ENCODE data around the gene UNC13D.
"Not testable (repeated sequence)": the region's sequence is repeated elsewhere in the genome, so short reads cannot be mapped to it uniquely, and the experiment has no call there.

The UNC13D gene

DNA sequence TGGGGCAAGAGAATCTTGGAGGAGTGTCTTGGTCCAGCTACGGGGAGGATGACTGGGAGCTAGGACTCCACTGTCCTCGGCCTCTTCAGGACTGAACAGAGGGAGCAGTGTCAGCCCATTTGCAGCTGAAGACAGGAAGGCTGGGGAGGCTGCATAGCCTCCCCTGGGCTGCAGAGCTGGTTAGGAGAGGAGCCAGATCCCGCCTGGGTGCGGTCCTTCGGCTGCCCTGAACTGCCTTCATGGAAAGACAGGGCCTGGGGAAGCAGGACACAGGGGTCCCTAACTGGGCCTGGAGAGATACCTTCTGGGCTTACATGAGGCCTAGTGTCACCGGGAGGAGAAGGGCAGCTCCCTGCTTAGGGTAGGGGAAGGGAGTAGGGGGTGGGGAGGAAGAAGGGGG lies 26.6 kb downstream of the UNC13D start:
- H3K4me3 Mint-ChIP-seq, result no peak overlapping the region
- ATAC-seq (ENCODE audit: low read depth) (no peak), DNase-seq (ENCODE audit: low spot score in 2 of 2) (no peak)
- H3K27me3 Mint-ChIP-seq, result no peaks in the 10 kb centered on the region
- peaks cover 7% of the 10 kb centered on the region for H3K4me1 Mint-ChIP-seq
- H3K36me3 Mint-ChIP-seq, result peaks cover 16% of the 10 kb centered on the region
- no peaks in the 10 kb centered on the region for H3K9me3 Mint-ChIP-seq
- no peak overlapping the region for H3K27ac Mint-ChIP-seq

DNA sequence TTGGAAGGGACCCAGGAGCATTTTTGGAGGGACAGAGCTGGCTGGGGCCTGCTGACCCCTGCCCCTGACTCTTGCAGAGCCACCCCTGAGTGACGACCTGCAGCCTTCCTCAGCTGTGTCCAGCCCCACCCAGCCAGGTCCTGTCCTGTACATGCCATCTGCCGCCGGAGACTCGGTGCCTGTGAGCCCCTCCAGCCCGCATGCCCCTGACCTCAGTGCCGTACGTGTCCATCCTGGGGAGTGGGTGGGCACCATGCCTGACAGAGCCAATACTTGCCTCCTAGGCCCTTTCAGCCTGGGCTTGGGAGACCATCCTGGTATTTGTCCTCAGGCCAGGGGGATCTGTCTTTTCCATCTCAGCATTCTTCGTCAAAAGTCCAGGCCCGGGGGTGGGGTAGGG lies 27.5 kb downstream of the UNC13D start:
- Mint-ChIP-seq H3K27me3 (no peaks in the 10 kb centered on the region), H3K4me3 (no peak overlapping the region), H3K4me1 (peaks cover 2% of the 10 kb centered on the region), H3K36me3 (peaks cover 17% of the 10 kb centered on the region), H3K27ac (no peak overlapping the region), H3K9me3 (no peaks in the 10 kb centered on the region)
- no peak for DNase-seq (ENCODE audit: low spot score in 2 of 2)
- no peak for ATAC-seq (ENCODE audit: low read depth)

DNA sequence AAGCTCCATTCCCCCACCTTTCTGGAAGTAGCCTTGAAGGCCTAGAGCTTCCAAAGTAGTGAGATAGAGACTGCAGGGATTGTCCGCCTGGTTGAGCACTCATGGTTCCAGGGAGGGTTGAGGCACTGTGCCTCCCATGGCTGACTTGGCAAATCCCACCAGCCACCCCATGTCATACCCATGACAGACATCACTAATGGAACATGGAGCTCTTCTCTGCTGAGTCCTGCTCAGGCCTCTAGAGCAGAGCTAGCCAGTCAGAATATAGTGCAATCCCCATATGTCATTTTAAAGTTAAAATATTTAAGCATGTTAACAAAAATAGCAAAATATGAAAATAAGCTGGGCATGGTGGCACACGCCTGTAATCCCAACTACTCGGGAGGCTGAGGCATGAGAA lies 28.8 kb downstream of the UNC13D start:
- Mint-ChIP-seq H3K9me3 (no peaks in the 10 kb centered on the region), H3K4me3 (no peak overlapping the region), H3K4me1 (no peaks in the 10 kb centered on the region), H3K27me3 (no peaks in the 10 kb centered on the region), H3K36me3 (peaks cover 17% of the 10 kb centered on the region), H3K27ac (no peak overlapping the region)
- no peak for DNase-seq (ENCODE audit: low spot score in 2 of 2)
- no peak for ATAC-seq (ENCODE audit: low read depth)

DNA sequence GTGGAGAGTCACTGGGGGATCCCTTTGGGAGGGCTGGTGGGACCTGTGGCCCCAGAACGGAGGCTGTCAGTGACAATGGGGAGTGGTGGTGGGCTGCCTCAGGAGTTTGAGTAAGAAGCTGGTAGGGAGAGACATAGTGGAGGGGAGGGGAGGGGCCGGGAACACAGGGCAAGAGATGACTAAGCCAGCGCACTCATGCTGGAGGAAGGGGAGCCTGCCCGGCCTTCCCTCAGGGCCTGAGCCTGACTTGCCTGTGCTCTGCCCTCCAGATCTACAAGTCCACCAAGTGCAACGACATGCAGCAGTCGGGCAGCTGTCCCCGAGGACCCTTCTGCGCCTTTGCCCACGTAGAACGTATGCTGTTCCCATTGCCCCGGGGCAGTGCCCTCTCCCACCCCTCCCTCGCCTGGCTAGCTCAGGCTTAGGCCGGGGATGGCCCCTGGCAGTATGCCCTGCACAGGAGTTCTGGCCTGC lies 29.3 kb downstream of the UNC13D start:
- no peak for DNase-seq (ENCODE audit: low spot score in 2 of 2)
- peaks cover 17% of the 10 kb centered on the region for H3K36me3 Mint-ChIP-seq
- ATAC-seq (ENCODE audit: low read depth), result no peak
- no peak overlapping the region for H3K4me3 Mint-ChIP-seq
- no peaks in the 10 kb centered on the region for H3K27me3 Mint-ChIP-seq
- no peak overlapping the region for H3K27ac Mint-ChIP-seq
- no peaks in the 10 kb centered on the region for H3K4me1 Mint-ChIP-seq
- no peaks in the 10 kb centered on the region for H3K9me3 Mint-ChIP-seq

DNA sequence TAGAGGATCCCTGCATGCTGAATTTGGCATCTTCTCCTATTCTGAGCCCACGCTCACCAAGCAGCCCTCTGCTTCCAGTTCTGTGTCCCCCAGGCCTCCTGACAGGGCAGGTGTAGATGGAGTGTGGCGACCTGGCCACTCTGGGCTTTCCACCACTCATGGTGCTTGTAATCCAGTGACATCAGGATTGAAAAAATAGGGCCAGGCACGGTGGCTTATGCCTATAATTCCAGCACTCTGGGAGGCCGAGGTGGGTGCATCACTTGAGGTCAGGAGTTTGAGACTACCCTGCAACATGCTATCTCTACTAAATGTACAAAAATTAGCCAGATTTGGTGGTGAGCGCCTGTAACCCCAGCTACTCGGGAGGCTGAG lies 30.2 kb downstream of the UNC13D start:
- H3K27ac Mint-ChIP-seq, result no peak overlapping the region
- peaks cover 13% of the 10 kb centered on the region for H3K36me3 Mint-ChIP-seq
- no peaks in the 10 kb centered on the region for H3K9me3 Mint-ChIP-seq
- no peak overlapping the region for H3K4me3 Mint-ChIP-seq
- H3K27me3 Mint-ChIP-seq, result no peaks in the 10 kb centered on the region
- H3K4me1 Mint-ChIP-seq, result peaks cover 2% of the 10 kb centered on the region
- ATAC-seq (ENCODE audit: low read depth) (no peak), DNase-seq (ENCODE audit: low spot score in 2 of 2) (no peak)

DNA sequence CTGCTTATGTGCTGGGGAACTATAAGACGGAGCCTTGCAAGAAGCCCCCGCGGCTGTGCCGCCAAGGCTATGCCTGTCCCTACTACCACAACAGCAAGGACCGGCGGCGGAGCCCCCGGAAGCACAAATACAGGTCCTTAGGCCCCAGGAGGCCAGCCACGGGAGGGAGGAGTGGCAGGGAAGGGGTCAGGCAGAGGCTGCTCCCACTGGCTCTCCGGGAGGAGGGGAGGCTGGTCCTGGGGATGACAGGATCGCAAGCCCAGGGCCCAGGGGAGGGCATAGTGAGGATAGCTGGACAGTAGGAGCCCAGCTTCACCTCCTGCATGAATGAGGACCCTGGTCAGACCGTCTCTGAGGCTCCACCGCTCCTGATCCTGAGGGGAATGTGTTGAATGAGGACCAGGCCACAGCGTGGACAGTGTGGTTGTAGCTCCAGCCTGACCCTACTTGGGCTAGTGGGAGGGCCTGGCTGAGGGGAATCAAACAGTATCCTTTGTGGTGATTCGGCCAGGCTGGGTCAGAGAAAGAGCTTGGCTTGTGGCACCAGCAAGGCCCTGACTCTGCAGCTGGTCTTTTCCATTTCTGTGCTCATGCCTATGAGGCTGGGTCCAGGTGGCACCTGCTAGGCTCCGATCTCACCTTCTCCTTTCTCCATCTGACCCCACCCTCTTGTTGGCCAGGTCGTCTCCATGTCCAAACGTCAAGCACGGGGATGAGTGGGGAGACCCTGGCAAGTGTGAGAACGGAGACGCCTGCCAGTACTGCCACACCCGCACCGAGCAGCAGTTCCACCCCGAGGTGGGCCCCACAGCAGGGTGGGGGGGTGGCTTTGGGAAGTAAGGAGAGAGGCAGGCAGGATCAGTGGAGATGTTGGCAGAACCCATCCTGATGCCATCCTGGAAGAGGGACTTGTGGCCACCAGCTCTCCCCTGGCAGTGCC lies 30.9 kb downstream of the UNC13D start:
- Mint-ChIP-seq H3K4me3 (no peak overlapping the region), H3K9me3 (no peaks in the 10 kb centered on the region), H3K27ac (peak overlapping the region; percentile 45), H3K27me3 (no peaks in the 10 kb centered on the region), H3K36me3 (peaks cover 9% of the 10 kb centered on the region), H3K4me1 (peaks cover 8% of the 10 kb centered on the region)
- ATAC-seq (ENCODE audit: low read depth) (no peak), DNase-seq (ENCODE audit: low spot score in 2 of 2) (no peak)

DNA sequence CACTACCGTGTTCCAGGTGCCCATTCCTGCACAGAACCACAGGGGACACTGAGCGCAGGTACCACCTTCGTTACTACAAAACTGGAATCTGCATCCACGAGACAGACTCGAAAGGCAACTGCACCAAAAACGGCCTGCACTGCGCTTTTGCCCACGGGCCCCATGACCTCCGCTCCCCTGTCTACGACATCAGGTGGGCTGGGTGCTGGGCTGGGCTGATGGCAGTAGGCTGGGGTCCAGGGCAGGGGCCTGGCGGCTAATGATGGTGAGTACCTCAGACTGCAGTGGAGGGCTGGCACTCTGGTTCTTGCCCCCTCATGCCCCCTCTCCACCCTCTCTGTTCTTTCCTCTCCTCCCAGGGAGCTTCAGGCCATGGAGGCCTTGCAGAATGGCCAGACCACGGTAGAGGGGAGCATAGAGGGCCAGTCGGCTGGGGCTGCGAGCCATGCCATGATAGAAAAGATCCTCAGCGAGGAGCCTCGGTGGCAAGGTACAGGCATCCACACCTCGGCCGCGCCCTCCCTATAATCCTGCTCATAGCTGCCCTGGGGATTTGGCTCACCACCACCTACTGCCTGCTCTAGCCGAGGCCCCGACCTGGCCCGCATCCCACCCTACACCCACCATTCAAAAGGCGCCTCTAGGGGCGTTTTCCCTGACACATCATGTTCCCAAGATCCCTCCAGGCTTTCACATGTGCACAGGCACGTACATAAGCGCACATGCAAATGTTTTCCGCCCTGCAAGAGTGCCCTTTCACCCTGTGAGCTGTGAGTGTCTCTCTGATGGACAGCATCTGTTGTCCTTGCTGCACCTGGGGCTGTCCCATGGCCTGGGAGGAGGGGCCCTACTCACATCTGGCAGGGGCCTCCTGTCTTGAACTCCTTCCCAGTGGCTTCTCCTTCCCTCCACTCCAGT lies 31.8 kb downstream of the UNC13D start:
- Mint-ChIP-seq H3K27ac (peak overlapping the region; percentile 45), H3K27me3 (no peaks in the 10 kb centered on the region), H3K4me3 (no peak overlapping the region), H3K4me1 (peaks cover 9% of the 10 kb centered on the region), H3K9me3 (no peaks in the 10 kb centered on the region), H3K36me3 (peaks cover 9% of the 10 kb centered on the region)
- no peak for ATAC-seq (ENCODE audit: low read depth)
- DNase-seq (ENCODE audit: low spot score in 2 of 2), result no peak

DNA sequence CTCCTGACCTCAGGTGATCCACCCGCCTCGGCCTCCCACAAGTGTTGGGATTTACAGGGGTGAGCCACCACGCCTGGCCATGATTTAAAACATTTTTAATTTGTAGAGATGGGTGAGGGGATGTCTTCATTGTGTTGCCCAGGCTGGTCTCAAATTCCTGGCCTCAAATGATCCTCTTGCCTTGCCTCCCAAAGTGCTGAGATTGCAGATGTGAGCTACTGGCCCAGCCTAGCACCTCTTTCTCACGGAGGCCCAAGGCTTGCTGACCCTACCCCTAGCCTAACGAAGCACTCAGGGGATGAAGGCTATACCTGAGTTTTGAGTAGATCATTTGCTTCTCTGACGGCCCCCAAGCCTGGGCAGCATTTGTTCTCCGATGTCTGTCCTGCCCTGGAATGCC lies 33.0 kb downstream of the UNC13D start:
- no peak overlapping the region for H3K27ac Mint-ChIP-seq
- no peaks in the 10 kb centered on the region for H3K27me3 Mint-ChIP-seq
- ATAC-seq (ENCODE audit: low read depth), result no peak

DNA sequence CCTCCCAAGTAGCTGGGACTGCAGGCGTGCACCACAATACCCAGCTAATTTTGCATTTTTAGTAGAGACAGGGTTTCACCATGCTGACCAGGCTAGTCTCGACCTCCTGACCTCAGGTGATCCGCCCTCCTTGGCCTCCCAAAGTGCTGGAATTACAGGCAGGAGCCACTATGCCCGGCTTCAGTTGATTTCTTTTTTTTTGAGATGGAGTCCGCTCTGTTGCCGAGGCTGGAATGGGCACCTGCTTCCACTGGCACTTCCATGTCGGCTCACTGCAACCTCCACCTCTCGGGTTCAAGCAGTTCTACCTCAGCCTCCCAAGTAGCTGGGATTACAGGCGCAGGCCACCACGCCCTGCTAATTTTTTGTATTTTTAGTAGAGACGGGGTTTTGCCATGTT lies 33.4 kb downstream of the UNC13D start:
- not testable (repeated sequence) for DNase-seq (ENCODE audit: low spot score in 2 of 2); H3K4me3 Mint-ChIP-seq; H3K27ac Mint-ChIP-seq; H3K36me3 Mint-ChIP-seq; H3K4me1 Mint-ChIP-seq; H3K27me3 Mint-ChIP-seq; H3K9me3 Mint-ChIP-seq; ATAC-seq (ENCODE audit: low read depth)

More for the DNA sequence above, 33.0 kb downstream of the UNC13D start:
- Mint-ChIP-seq H3K4me3 (no peak overlapping the region), H3K9me3 (no peaks in the 10 kb centered on the region), H3K4me1 (peaks cover 9% of the 10 kb centered on the region), H3K36me3 (peaks cover 9% of the 10 kb centered on the region)
- no peak for DNase-seq (ENCODE audit: low spot score in 2 of 2)

DNA sequence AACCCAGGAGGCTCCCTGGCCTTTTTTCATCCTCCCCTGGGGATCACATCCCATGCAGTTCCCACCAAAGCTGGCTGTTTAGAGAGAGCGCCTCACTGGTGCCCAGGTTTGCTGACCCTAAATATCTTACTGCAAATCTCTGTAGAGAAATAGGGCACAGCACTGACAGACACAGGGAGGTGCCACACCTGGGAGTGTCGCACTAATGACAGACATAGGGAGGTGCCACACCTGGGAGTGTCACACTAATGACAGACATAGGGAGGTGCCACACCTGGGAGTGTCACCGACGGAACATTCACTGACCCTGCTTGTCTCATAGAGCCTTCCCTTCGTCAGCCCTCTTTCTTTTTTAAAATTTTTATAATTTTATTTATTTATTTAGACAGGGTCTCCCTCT lies 34.0 kb downstream of the UNC13D start:
- no peak overlapping the region for H3K4me3 Mint-ChIP-seq
- no peaks in the 10 kb centered on the region for H3K9me3 Mint-ChIP-seq
- H3K27ac Mint-ChIP-seq, result no peak overlapping the region
- no peak for DNase-seq (ENCODE audit: low spot score in 2 of 2)
- ATAC-seq (ENCODE audit: low read depth), result no peak
- peaks cover 9% of the 10 kb centered on the region for H3K36me3 Mint-ChIP-seq
- no peaks in the 10 kb centered on the region for H3K27me3 Mint-ChIP-seq
- H3K4me1 Mint-ChIP-seq, result peaks cover 9% of the 10 kb centered on the region

DNA sequence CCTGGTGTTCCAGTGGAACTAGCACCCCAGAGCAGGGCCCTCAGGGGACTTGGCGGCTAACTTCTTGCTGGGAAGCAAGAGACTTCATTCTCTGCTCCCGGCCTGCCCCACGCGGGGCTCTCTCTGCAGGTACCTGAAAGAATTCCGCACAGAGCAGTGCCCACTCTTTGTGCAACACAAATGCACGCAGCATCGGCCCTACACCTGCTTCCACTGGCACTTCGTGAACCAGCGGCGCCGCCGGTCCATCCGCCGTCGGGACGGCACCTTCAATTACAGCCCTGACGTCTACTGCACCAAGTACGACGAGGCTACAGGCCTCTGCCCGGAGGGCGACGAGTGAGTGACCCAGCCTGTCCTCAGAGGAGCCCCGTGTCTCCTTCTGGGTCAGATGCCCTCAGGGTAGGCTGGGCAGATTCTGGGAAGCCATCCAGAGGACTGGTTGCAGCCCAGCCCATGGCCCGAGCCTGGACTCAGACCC lies 34.5 kb downstream of the UNC13D start:
- no peak for ATAC-seq (ENCODE audit: low read depth)
- Mint-ChIP-seq H3K9me3 (no peaks in the 10 kb centered on the region), H3K4me3 (no peak overlapping the region), H3K27ac (no peak overlapping the region), H3K4me1 (peaks cover 9% of the 10 kb centered on the region), H3K27me3 (no peaks in the 10 kb centered on the region), H3K36me3 (peaks cover 9% of the 10 kb centered on the region)
- no peak for DNase-seq (ENCODE audit: low spot score in 2 of 2)

DNA sequence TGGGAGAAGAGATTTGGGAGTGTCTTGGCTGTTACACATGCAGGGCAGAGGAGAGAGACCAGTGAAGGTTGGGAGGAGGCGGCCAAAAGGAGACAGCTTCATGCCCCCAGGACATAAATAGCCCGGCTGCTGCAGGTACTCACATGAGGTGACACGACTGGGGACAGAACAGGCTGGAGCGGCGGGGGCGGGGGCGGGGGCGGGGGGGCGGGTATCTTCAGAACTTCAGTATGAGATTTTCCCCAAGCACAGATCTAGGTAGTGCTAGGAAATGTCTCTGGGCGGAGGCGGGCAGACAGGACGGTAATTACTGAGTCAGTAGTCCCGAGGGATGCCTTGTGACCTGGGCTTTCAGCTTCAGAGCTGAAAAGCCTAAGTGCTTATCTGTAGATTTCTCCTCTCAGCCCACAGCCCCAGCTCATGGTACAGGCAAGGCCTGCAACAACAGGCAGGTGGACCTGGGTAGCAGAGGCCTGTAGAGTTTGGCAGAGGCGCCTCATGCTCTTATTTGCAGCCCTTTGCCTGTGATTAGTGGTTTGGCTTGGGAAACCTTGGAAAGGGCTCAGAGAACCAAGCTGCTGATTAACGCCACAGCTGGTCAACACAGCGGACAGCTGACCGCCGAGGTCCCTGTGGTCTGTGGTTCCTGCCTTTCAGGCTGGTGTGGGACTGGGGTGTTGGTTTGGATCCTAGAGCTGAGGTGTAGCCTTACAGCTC lies 35.1 kb downstream of the UNC13D start:
- DNase-seq (ENCODE audit: low spot score in 2 of 2) (no peak), ATAC-seq (ENCODE audit: low read depth) (peak; percentile 84)

DNA sequence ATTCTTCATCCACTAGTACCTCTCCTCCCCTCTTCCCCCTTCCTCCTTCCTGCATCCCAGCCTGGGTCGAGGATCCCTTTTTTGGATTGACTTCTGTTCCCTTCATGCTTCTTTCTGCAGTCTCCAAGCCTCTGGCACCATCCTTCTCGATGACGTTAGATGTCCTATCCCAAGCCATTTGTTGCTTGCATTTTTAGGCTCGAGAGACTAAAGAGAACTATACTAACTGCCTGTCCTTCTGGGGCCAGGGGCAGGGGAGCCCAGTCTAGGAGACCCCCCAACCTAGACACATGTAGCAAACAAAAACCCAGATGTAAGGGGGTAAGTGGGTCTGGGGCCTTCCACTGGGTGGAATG lies 35.7 kb downstream of the UNC13D start:
- ATAC-seq (ENCODE audit: low read depth), result no peak
- Mint-ChIP-seq H3K4me3 (no peak overlapping the region), H3K9me3 (no peaks in the 10 kb centered on the region), H3K27ac (peak overlapping the region; percentile 60), H3K36me3 (peaks cover 6% of the 10 kb centered on the region), H3K4me1 (peaks cover 9% of the 10 kb centered on the region), H3K27me3 (no peaks in the 10 kb centered on the region)
- no peak for DNase-seq (ENCODE audit: low spot score in 2 of 2)

More for the DNA sequence above, 35.1 kb downstream of the UNC13D start:
- Mint-ChIP-seq H3K4me3 (peak overlapping the region; percentile 22), H3K9me3 (no peaks in the 10 kb centered on the region), H3K36me3 (peaks cover 7% of the 10 kb centered on the region), H3K4me1 (peaks cover 9% of the 10 kb centered on the region), H3K27me3 (no peaks in the 10 kb centered on the region), H3K27ac (peak overlapping the region; percentile 60)

Data from memory B cell (primary cell).